ENCODE data around the gene DIAPH1.

The DIAPH1 gene

DNA sequence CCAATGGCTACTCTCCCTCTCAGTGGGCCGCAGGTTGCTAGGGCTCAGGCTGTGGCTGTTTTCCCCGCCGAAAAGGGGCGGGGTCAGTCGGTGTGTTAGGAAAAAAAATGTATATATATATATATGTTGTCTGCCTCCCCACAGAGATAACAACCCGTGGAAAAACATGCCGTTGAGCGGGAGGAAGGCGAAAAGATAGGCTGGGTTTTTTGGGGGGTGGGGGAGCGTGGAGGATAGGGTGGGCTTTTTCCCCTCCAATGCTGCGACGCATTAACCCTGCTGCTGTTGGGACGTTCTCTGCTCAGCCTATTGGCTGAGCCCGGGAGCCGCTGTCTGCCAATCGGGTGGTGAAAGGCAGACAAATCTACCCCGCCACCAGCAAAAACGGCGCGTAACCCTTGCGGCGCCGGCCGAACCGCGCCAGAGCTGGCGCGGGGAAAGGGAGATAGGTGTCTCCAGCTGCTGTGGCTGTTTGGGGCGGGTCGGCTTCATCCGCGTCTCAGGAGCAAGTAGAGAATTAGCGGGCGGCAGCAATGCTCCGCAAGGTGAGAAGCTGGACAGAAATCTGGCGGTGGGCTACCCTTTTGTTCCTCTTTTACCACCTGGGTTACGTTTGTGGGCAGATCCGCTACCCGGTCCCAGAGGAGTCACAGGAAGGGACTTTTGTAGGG is 134.0 kb downstream of the DIAPH1 start, which contains the start of gene PCDHGC4:
PCDHGC4 (plus strand) TSS at position 390 of the 671 bp plus-strand sequence; CDS start at position 534, 144 bp downstream.
- TF ChIP-seq, protein P1, sequence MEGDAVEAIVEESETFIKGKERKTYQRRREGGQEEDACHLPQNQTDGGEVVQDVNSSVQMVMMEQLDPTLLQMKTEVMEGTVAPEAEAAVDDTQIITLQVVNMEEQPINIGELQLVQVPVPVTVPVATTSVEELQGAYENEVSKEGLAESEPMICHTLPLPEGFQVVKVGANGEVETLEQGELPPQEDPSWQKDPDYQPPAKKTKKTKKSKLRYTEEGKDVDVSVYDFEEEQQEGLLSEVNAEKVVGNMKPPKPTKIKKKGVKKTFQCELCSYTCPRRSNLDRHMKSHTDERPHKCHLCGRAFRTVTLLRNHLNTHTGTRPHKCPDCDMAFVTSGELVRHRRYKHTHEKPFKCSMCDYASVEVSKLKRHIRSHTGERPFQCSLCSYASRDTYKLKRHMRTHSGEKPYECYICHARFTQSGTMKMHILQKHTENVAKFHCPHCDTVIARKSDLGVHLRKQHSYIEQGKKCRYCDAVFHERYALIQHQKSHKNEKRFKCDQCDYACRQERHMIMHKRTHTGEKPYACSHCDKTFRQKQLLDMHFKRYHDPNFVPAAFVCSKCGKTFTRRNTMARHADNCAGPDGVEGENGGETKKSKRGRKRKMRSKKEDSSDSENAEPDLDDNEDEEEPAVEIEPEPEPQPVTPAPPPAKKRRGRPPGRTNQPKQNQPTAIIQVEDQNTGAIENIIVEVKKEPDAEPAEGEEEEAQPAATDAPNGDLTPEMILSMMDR (conservative IDR thresholded peaks at IDR 0.05; ENCODE audit: low read depth): no peak
- no peak for DNase-seq (ENCODE audit: low spot score)
- H3K27ac ChIP-seq: no peak within 1 kb of the TSS
- CTCF ChIA-PET: interaction anchor here (0.7 to 1.7 kb wide), 3 partner anchors 29 to 146 kb away, joined by 3 to 6 read pairs (median 5); partner anchors contain the start of gene PCDHGA2
- POLR2A ChIA-PET (ENCODE audit: low non-redundant PET): no interaction called here

DNA sequence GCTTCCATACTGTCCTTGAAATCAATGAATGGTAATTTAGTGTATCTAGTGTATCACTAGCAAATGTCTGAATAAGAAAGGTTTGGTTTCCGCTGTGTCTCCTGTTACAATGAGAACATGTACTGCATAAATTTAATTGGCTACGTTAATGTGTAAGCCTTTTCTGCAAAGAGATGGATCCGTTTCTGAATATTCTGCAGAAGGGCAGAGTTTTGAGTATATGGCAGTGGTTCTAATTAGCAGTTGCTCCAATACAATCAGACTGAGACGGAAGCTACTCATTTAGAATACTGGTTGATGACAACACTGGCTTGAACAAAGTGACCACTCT is 134.5 kb downstream of the DIAPH1 start:
- DNase-seq (ENCODE audit: low spot score): no peak
- POLR2A ChIA-PET (ENCODE audit: low non-redundant PET): interaction anchor here (1.0 kb wide), 1 partner anchor 37 kb away, joined by 3 read pairs; no protein-coding TSS in a partner anchor
- no peak overlapping the region for H3K27ac ChIP-seq
- CTCF ChIA-PET: interaction anchor here (1.7 kb wide), 1 partner anchor 29 kb away, joined by 5 read pairs; no protein-coding TSS in a partner anchor
- TF ChIP-seq, protein P1 (conservative IDR thresholded peaks at IDR 0.05; ENCODE audit: low read depth): no peak

GRCh38 chr5:141483902-141484301 is 134.9 kb downstream of the DIAPH1 start:
- H3K27ac ChIP-seq: no peak overlapping the region
- POLR2A ChIA-PET (ENCODE audit: low non-redundant PET): interaction anchor here (0.6 to 1.0 kb wide), 2 partner anchors 37 to 643 kb away, joined by 3 to 4 read pairs; no protein-coding TSS in a partner anchor
- DNase-seq (ENCODE audit: low spot score): no peak
- TF ChIP-seq, protein P1 (conservative IDR thresholded peaks at IDR 0.05; ENCODE audit: low read depth): no peak
- CTCF ChIA-PET: interaction anchor here (1.7 kb wide), 1 partner anchor 30 kb away, joined by 5 read pairs; no protein-coding TSS in a partner anchor

DNA sequence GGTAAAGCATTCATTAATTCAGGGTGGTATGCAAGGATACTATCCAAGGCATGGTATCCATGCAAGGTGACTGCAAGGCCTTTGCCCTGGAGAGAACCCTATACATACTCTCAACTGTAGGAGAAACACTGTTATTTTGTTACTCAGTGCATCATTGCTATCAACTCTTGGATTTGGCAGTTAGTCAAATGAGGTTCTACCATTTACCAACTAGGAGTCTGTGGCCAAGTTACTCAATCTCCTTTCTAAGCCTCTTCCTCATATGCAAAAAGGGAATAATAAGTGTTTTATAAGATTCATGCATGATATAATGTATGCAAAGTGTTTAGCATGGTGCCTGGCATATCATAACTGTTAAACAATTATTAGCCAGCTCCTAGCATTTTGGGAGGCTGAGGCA is 139.0 kb downstream of the DIAPH1 start:
- no peak overlapping the region for H3K27ac ChIP-seq
- DNase-seq (ENCODE audit: low spot score): no peak
- TF ChIP-seq, protein P1 (conservative IDR thresholded peaks at IDR 0.05; ENCODE audit: low read depth): no peak
- ChIA-PET CTCF (interaction anchor here (1.9 kb wide), 1 partner anchor 45 kb away, joined by 7 read pairs; no protein-coding TSS in a partner anchor), POLR2A (ENCODE audit: low non-redundant PET) (no interaction called here)

- H3K27ac ChIP-seq: no peak overlapping the region
- CTCF ChIA-PET: interaction anchor here (0.6 to 2.1 kb wide), 18 partner anchors 8 to 1226 kb away, joined by 3 to 9 read pairs (median 4); partner anchors contain the start of gene PCDHGC5
- POLR2A ChIA-PET (ENCODE audit: low non-redundant PET): interaction anchor here (0.9 kb wide), 1 partner anchor 11 kb away, joined by 5 read pairs; the partner anchor contains the start of gene PCDHGC5
- TF ChIP-seq, protein P1 (conservative IDR thresholded peaks at IDR 0.05; ENCODE audit: low read depth): no peak
- peak; percentile 60 for DNase-seq (ENCODE audit: low spot score)
Observed at GRCh38 chr5:141478321-141478945, 140.4 kb downstream of the DIAPH1 start.

DNA sequence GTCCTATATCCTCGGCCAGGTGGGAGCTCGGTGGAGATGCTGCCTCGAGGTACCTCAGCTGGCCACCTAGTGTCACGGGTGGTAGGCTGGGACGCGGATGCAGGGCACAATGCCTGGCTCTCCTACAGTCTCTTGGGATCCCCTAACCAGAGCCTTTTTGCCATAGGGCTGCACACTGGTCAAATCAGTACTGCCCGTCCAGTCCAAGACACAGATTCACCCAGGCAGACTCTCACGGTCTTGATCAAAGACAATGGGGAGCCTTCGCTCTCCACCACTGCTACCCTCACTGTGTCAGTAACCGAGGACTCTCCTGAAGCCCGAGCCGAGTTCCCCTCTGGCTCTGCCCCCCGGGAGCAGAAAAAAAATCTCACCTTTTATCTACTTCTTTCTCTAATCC is 141.0 kb downstream of the DIAPH1 start:
- H3K27ac ChIP-seq: no peak overlapping the region
- DNase-seq (ENCODE audit: low spot score): no peak
- ChIA-PET CTCF (interaction anchor here (0.6 to 2.1 kb wide), 11 partner anchors 9 to 851 kb away, joined by 3 to 9 read pairs (median 6); partner anchors contain the start of gene PCDHGC5), POLR2A (ENCODE audit: low non-redundant PET) (no interaction called here)
- TF ChIP-seq, protein P1 (conservative IDR thresholded peaks at IDR 0.05; ENCODE audit: low read depth): no peak
